Liver (tissue), 9 donors: ENCODE measurements around the gene GLMP. TPM values are rescaled to one million over a fixed set of nuclear protein-coding genes. Genes with fewer than 3 reads are reported as not detected.

Experiments
- DNase-seq: peaks from one replicate; pipeline ENCODE4 v3.0.0-alpha.2; 2017; ENCODE audit warnings: low spot score
- H3K27ac ChIP-seq, 2 donors: one replicate each; pipeline ENCODE4 v1.7.0; 2013; ENCODE audit warnings: inconsistent platforms in 2 of 2, low read length in 2 of 2, control low read depth in 1 of 2, low read depth in 1 of 2, mild to moderate bottlenecking in 1 of 2
- H3K27me3 ChIP-seq, 4 donors: one replicate each; pipeline versions ENCODE4 v1.6.1 to v1.7.0; 2013; ENCODE audit warnings: low read length in 3 of 4, inconsistent platforms in 1 of 4, mild to moderate bottlenecking in 1 of 4, moderate library complexity in 1 of 4; ENCODE audit not compliant: control insufficient read depth in 4 of 4, insufficient read depth in 4 of 4
- H3K36me3 ChIP-seq, 4 donors: one replicate each; pipeline versions ENCODE4 v1.6.1 to v1.7.0; 2013; ENCODE audit warnings: low read length in 3 of 4, mild to moderate bottlenecking in 3 of 4, low read depth in 1 of 4, moderate library complexity in 1 of 4; ENCODE audit not compliant: control insufficient read depth in 4 of 4, insufficient read depth in 3 of 4
- H3K4me1 ChIP-seq, 4 donors: one replicate each; pipeline versions ENCODE4 v1.6.1 to v1.7.0; 2013; ENCODE audit warnings: low read length in 3 of 4, mild to moderate bottlenecking in 3 of 4, moderate library complexity in 1 of 4; ENCODE audit not compliant: control insufficient read depth in 4 of 4, insufficient read depth in 4 of 4
- H3K4me3 ChIP-seq, 3 donors: one replicate each; pipeline versions ENCODE4 v1.6.1 to v1.7.0; 2013; ENCODE audit warnings: low read length in 3 of 3, control low read depth in 1 of 3, low read depth in 1 of 3, mild to moderate bottlenecking in 1 of 3
- H3K9ac ChIP-seq, 2 donors: one replicate each; pipeline ENCODE4 v1.7.0; 2013; ENCODE audit warnings: low read length in 2 of 2, mild to moderate bottlenecking in 2 of 2, moderate library complexity in 2 of 2, control low read depth in 1 of 2, low read depth in 1 of 2
- H3K9me3 ChIP-seq, 4 donors: one replicate each; pipeline versions ENCODE4 v1.6.1 to v1.7.0; 2013; ENCODE audit warnings: low read length in 3 of 4; ENCODE audit not compliant: control insufficient read depth in 4 of 4
- ATF3 ChIP-seq: IDR thresholded peaks from 2 replicates; pipeline ENCODE4 v1.6.1; 2016; ENCODE audit warnings: antibody characterized with exemption
- CTCF ChIP-seq: fragments of 150-350 bp; IDR thresholded peaks from 2 replicates; pipeline ENCODE4 v1.5.1; 2017; ENCODE audit warnings: improper control_type of control experiment, low read depth, low read length; ENCODE audit not compliant: missing input control
- EGR1 ChIP-seq, 2 donors: IDR thresholded peaks; 2 replicates each; pipeline ENCODE4 v1.6.1; 2016 to 2018; ENCODE audit warnings: antibody characterized with exemption in 2 of 2, low read depth in 2 of 2
- FOXA1 ChIP-seq: IDR thresholded peaks from 2 replicates; pipeline ENCODE4 v1.6.1; 2016; ENCODE audit warnings: antibody characterized with exemption
- FOXA2 ChIP-seq: IDR thresholded peaks from 2 replicates; pipeline ENCODE4 v1.6.1; 2016; ENCODE audit warnings: antibody characterized with exemption
- GABPA ChIP-seq, 2 donors: IDR thresholded peaks in 1 of 2; conservative IDR thresholded peaks in 1 of 2; 2 replicates each; pipeline ENCODE4 v1.6.1; 2016; ENCODE audit warnings: antibody characterized with exemption in 2 of 2, mild to moderate bottlenecking in 1 of 2, moderate library complexity in 1 of 2
- HNF4A ChIP-seq, 2 donors: conservative IDR thresholded peaks; 2 replicates each; pipeline ENCODE4 v1.6.1; 2016; ENCODE audit warnings: antibody characterized with exemption in 2 of 2, mild to moderate bottlenecking in 2 of 2
- HNF4G ChIP-seq: IDR thresholded peaks from 2 replicates; pipeline ENCODE4 v1.6.1; 2016; ENCODE audit warnings: antibody characterized with exemption
- JUND ChIP-seq, 2 donors: IDR thresholded peaks; 2 replicates each; pipeline ENCODE4 v1.6.1; 2016; ENCODE audit warnings: antibody characterized with exemption in 2 of 2
- MAX ChIP-seq: IDR thresholded peaks from 2 replicates; pipeline ENCODE4 v1.6.1; 2016; ENCODE audit warnings: antibody characterized with exemption
- NR2F2 ChIP-seq: IDR thresholded peaks from 2 replicates; pipeline ENCODE4 v1.6.1; 2016; ENCODE audit warnings: antibody characterized with exemption
- RAD21 ChIP-seq, 2 donors: IDR thresholded peaks; 2 replicates each; pipeline ENCODE4 v1.6.1; 2016; ENCODE audit warnings: antibody characterized with exemption in 2 of 2, mild to moderate bottlenecking in 2 of 2
- RXRA ChIP-seq, 2 donors: IDR thresholded peaks; 2 replicates each; pipeline ENCODE4 v1.6.1; 2017 to 2018; ENCODE audit warnings: antibody characterized with exemption in 2 of 2, mild to moderate bottlenecking in 1 of 2
- SP1 ChIP-seq: IDR thresholded peaks from 2 replicates; pipeline ENCODE4 v1.6.1; 2018; ENCODE audit warnings: antibody characterized with exemption, mild to moderate bottlenecking
- TAF1 ChIP-seq: conservative IDR thresholded peaks from 2 replicates; pipeline ENCODE4 v1.6.1; 2016; ENCODE audit warnings: antibody characterized with exemption, mild to moderate bottlenecking
- YY1 ChIP-seq: IDR thresholded peaks from 2 replicates; pipeline ENCODE4 v1.6.1; 2016; ENCODE audit warnings: antibody characterized with exemption, mild to moderate bottlenecking
- WGBS: extraction: QIAGEN DNeasy Blood & Tissue Kit; methylation state at CpG from one replicate; pipeline ENCODE4 v1.1.7; 2013; 5-methylcytosine and 5-hydroxymethylcytosine counted together
- polyA plus RNA-seq, 2 donors: library from polyadenylated mRNA; stranded (reverse) in 1 of 2; unstranded in 1 of 2; fragments of 200-250 nt in 1 of 2; fragments of >200 nt in 1 of 2; fragmentation: Nextera tagmentation in 1 of 2; extraction: Ambion mirVana in 1 of 2; gene quantifications; one replicate each; pipeline versions ENCODE4 v1.2.1 to v1.2.3, GENCODE V29; 2013 to 2015
- total RNA-seq, 2 donors: library from RNA; depleted of rRNA; stranded (reverse); fragments of >200 nt; gene quantifications; one replicate each; pipeline ENCODE4 v1.2.3, GENCODE V29; 2014
- TF ChIP-seq, protein P1 (sequence below): IDR thresholded peaks from 2 replicates; pipeline ENCODE4 v1.6.1; 2016; ENCODE audit warnings: antibody characterized with exemption, mild to moderate bottlenecking
- TF ChIP-seq, protein P2 (sequence below): IDR thresholded peaks from 2 replicates; pipeline ENCODE4 v1.6.1; 2016; ENCODE audit warnings: antibody characterized with exemption
- donor health status: healthy.
- donor health status: healthy.
- donor health status: healthy.
- donor health status: healthy.
- donor health status: healthy.

Gene GLMP
- total and polyA plus RNA-seq, 4 donors, result 26.5 to 51.4 (median 39.0) TPM

DNA sequence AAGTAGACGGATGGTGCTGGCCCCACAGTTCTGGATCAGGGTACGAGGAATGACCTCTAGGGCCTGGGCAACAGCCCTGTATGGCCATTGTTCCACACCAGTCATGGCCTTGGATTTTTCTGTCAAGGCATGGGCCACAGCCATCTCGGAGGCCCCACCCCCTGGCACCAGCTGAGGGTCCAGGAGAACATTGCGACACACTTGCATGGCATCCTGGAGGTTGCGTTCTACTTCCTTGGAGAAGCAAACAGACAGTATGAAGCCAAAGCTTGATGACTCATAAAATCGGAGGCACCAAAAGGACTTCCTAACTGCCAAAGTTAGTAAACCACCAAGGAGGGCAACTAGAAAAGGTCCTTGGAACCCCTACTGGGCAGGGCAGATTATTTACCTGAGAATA, 15.5 kb upstream of the GLMP start:
- Histone ChIP-seq H3K36me3 (peaks cover 30 to 71% (median 58%) of the 10 kb centered on the region in 4 donors), H3K9ac (no peak overlapping the region), H3K27ac (no peak overlapping the region), H3K9me3 (no peaks in the 10 kb centered on the region), H3K4me1 (no peaks in the 10 kb centered on the region), H3K27me3 (no peaks in the 10 kb centered on the region), H3K4me3 (no peak overlapping the region)
- TF ChIP-seq ATF3 (no peak), RXRA (IDR thresholded peaks at IDR 0.05) (no peak), CTCF (no peak), GABPA (IDR thresholded peaks at IDR 0.05 in 1 of 2, conservative IDR thresholded peaks at IDR 0.05 in 1 of 2) (no peak), YY1 (no peak), NR2F2 (no peak), RAD21 (IDR thresholded peaks at IDR 0.05) (no peak), JUND (IDR thresholded peaks at IDR 0.05) (no peak), HNF4A (conservative IDR thresholded peaks at IDR 0.05) (no peak), HNF4G (no peak), TAF1 (no peak), FOXA1 (no peak), FOXA2 (no peak), EGR1 (IDR thresholded peaks at IDR 0.05; ENCODE audit: low read depth in 2 of 2) (no peak)
- TF ChIP-seq, protein P1, sequence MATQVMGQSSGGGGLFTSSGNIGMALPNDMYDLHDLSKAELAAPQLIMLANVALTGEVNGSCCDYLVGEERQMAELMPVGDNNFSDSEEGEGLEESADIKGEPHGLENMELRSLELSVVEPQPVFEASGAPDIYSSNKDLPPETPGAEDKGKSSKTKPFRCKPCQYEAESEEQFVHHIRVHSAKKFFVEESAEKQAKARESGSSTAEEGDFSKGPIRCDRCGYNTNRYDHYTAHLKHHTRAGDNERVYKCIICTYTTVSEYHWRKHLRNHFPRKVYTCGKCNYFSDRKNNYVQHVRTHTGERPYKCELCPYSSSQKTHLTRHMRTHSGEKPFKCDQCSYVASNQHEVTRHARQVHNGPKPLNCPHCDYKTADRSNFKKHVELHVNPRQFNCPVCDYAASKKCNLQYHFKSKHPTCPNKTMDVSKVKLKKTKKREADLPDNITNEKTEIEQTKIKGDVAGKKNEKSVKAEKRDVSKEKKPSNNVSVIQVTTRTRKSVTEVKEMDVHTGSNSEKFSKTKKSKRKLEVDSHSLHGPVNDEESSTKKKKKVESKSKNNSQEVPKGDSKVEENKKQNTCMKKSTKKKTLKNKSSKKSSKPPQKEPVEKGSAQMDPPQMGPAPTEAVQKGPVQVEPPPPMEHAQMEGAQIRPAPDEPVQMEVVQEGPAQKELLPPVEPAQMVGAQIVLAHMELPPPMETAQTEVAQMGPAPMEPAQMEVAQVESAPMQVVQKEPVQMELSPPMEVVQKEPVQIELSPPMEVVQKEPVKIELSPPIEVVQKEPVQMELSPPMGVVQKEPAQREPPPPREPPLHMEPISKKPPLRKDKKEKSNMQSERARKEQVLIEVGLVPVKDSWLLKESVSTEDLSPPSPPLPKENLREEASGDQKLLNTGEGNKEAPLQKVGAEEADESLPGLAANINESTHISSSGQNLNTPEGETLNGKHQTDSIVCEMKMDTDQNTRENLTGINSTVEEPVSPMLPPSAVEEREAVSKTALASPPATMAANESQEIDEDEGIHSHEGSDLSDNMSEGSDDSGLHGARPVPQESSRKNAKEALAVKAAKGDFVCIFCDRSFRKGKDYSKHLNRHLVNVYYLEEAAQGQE, result no peak
- no peak for DNase-seq
- 82% methylated on average over 6 of the region's 6 CpGs for WGBS

- Histone ChIP-seq H3K4me1 (no peaks in the 10 kb centered on the region), H3K27ac (no peak overlapping the region), H3K9me3 (no peaks in the 10 kb centered on the region), H3K9ac (no peak overlapping the region), H3K4me3 (no peak overlapping the region), H3K27me3 (no peaks in the 10 kb centered on the region), H3K36me3 (peaks cover 21 to 57% (median 43%) of the 10 kb centered on the region in 4 donors)
- DNase-seq, result no peak
- TF ChIP-seq FOXA1 (no peak), EGR1 (IDR thresholded peaks at IDR 0.05; ENCODE audit: low read depth in 2 of 2) (no peak), TAF1 (no peak), GABPA (IDR thresholded peaks at IDR 0.05 in 1 of 2, conservative IDR thresholded peaks at IDR 0.05 in 1 of 2) (no peak), YY1 (no peak), ATF3 (no peak), MAX (no peak), FOXA2 (no peak), NR2F2 (no peak), JUND (IDR thresholded peaks at IDR 0.05) (no peak), RAD21 (IDR thresholded peaks at IDR 0.05) (no peak), RXRA (IDR thresholded peaks at IDR 0.05) (no peak), HNF4A (conservative IDR thresholded peaks at IDR 0.05) (no peak), HNF4G (no peak), SP1 (no peak)
- TF ChIP-seq, protein P1, result no peak
- TF ChIP-seq, protein P2, sequence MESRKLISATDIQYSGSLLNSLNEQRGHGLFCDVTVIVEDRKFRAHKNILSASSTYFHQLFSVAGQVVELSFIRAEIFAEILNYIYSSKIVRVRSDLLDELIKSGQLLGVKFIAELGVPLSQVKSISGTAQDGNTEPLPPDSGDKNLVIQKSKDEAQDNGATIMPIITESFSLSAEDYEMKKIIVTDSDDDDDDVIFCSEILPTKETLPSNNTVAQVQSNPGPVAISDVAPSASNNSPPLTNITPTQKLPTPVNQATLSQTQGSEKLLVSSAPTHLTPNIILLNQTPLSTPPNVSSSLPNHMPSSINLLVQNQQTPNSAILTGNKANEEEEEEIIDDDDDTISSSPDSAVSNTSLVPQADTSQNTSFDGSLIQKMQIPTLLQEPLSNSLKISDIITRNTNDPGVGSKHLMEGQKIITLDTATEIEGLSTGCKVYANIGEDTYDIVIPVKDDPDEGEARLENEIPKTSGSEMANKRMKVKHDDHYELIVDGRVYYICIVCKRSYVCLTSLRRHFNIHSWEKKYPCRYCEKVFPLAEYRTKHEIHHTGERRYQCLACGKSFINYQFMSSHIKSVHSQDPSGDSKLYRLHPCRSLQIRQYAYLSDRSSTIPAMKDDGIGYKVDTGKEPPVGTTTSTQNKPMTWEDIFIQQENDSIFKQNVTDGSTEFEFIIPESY, result no peak
Measured at GRCh38 chr1:156308078-156308477, 12.6 kb upstream of the GLMP start.
